Measurements from ENCODE around the gene DST.

DST gene

GRCh38 chr6:56624728-56625069 is 18.0 kb downstream of the DST start:
- no peak for DNase-seq (ENCODE audit: low read depth in 1 of 2, low spot score in 1 of 2)

DNA sequence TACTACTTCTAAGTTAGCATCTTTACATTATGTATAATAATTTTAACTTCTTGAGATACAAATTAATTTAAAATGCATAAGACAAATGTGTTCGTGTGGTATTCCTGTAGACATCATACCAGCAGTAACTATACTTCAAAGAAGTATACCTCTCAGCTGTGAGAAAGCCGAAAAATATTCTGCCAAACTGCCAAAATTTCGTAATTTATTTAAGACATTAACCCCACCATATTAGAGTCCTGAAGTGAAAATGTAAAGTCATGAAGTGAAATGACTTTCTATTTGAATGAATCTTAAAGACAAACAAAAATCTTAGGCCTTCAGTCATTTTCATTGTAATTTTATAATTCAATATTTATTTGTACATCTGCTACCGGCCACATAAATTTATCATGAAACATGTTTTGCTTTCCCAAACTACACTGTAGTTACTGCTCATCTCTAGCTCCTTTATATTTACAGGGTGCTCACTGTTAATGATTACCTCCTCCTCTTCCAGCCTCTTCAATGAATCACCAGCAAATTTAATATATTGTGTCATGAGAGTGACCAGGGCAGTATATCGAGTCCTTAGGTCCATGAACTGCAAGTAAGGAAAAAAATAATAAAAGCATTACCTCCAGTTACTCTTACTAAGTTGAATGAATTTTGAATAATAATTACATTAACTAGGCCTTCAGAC is 18.5 kb downstream of the DST start:
- DNase-seq (ENCODE audit: low read depth in 1 of 2, low spot score in 1 of 2) = no peak

DNA sequence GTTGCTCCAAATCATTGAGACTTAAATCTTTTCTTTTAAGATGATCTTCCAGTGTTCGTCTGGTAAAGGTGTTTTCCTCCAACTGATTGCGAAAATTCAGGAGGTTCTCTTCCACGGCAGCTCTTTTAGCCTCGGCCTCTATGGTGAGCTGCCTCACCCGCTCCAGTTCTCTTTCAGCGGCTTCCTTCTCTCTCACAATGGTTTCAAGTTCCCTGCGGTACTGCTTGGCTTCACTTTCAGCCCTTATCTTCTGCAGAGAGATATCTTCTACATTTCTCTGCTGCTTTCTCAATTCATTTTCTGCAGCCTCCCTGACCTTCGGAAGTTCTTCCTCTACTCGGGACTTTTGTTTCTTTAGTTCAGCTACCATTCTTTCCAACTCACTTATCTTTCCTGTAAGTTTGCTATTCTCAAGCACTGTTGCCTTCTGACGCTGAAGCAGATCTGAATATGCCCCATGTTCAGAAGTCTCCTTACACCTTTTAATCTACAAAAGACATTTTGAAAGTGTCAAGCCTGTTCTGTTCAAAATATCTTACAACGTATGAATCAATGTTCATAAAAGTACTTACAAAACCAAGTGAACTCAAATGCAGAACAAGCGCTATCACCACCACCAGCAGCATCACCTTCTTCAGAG is 22.3 kb downstream of the DST start:
- no peak for DNase-seq (ENCODE audit: low read depth in 1 of 2, low spot score in 1 of 2)

- no peak for DNase-seq (ENCODE audit: low read depth in 1 of 2, low spot score in 1 of 2)
Measured at GRCh38 chr6:56618050-56618449, 24.6 kb downstream of the DST start.

DNA sequence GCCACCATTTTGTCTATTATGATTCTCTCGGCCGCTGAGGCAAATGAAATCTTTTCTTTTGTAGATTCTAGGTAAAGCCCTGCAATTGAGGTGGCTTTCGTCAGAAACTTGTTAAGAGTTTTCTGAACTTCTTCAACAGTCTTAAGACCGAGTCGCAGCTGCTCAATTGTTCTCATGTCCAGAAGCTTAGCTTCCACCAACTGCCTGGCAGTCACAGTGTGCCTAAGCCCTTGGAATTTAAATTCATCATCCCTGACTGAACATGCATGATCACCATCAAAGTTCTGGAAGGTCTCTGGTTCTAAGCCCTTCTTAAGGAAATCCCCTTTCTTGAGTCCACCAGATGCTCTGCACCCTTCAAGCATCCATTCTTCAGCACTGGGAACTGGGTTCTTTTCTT is 25.7 kb downstream of the DST start:
- DNase-seq (ENCODE audit: low read depth in 1 of 2, low spot score in 1 of 2) = no peak

DNA sequence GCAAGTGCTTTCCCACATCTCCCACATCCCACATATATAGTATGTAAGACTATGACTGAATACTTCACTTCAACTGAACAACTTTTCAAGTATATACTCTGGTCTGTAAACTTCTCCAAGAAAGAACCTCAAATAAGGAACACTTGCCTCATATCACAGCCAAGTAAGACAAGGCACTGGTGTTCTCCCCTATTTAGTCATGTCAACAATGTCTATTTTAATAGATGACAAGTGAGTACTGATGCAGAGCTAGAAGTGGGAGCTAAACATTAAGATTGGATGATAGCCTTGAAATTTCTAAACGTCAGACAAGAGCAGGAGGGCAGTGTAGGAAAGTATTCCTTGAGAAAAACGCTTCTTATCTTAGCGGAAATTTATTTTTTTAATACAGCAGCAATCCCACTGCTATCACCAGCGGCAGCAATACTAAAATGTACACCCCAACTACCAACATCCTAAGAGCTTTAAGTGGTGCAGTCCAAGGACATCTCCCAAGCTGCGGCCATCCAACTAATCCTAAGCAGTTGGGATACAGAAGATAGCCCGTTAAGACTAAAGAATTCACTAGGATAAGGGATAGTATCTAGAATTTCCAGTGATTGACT is 29.3 kb downstream of the DST start:
- no peak for DNase-seq (ENCODE audit: low read depth in 1 of 2, low spot score in 1 of 2)

- DNase-seq (ENCODE audit: low read depth in 1 of 2, low spot score in 1 of 2) = no peak
Measured at GRCh38 chr6:56608332-56608731, 34.4 kb downstream of the DST start.

DNA sequence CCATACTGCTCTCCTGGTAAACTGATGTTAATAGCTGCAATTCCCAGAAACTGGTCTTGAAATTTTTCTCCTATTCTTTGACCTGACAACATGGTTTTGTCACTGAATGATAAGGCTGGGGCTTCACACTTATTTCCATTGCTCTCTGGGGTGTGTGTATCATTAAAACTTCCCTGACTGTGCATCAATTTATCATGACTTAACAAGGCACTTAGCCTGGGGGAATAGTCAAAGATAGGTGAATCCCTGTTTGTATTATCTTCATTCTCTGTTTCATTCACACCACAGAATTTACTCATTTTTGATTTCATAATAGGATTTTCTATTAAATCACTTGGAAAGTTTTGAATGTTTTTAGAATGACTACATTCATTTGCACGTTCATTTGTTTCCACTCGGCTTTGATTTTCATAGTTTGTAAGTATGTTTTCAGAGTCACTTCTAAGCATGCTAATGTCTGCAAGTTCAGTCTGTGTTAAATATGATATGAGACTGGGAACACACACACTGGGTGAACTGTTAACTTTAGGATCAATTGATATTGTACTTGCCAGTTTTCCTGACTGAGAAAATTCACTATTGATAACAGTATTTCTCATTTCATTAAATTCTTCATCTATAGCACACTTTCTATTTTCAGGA is 35.5 kb downstream of the DST start:
- no peak for DNase-seq (ENCODE audit: low read depth in 1 of 2, low spot score in 1 of 2)

GRCh38 chr6:56605435-56605834 is 37.3 kb downstream of the DST start:
- no peak for DNase-seq (ENCODE audit: low read depth in 1 of 2, low spot score in 1 of 2)

GRCh38 chr6:56604186-56604585 is 38.5 kb downstream of the DST start:
- DNase-seq (ENCODE audit: low read depth in 1 of 2, low spot score in 1 of 2) = no peak

GRCh38 chr6:56601390-56601789 is 41.3 kb downstream of the DST start:
- no peak for DNase-seq (ENCODE audit: low read depth in 1 of 2, low spot score in 1 of 2)

- DNase-seq (ENCODE audit: low read depth in 1 of 2, low spot score in 1 of 2) = peak in 1 of 2 donors; percentile 43
Measured at GRCh38 chr6:56595490-56596122, 47.1 kb downstream of the DST start.

DNA sequence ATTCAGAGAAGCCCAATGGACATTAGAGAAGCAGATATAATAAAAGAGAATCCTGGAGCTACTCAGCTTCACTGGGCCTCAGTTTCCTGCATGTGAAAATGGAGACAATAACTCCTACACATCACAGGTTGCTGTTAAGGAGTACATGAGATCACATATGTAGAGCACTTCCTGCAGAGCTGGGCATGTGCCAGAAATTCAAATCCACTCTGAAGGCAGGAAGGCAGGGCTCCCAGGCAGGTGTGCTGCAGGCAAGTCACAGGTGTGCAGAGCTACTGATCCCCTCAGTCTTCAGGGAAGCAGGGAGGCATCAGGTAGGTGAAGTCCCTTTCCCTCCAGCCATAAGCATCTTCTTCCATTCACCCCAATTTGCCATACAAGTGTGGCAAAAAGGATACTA is 48.0 kb downstream of the DST start:
- no peak for DNase-seq (ENCODE audit: low read depth in 1 of 2, low spot score in 1 of 2)

GRCh38 chr6:56593801-56594318 is 48.8 kb downstream of the DST start:
- DNase-seq (ENCODE audit: low read depth in 1 of 2, low spot score in 1 of 2) = peak in 1 of 2 donors; percentile 41

- DNase-seq (ENCODE audit: low read depth in 1 of 2, low spot score in 1 of 2) = no peak
Measured at GRCh38 chr6:56582236-56582635, 60.5 kb downstream of the DST start.

DNA sequence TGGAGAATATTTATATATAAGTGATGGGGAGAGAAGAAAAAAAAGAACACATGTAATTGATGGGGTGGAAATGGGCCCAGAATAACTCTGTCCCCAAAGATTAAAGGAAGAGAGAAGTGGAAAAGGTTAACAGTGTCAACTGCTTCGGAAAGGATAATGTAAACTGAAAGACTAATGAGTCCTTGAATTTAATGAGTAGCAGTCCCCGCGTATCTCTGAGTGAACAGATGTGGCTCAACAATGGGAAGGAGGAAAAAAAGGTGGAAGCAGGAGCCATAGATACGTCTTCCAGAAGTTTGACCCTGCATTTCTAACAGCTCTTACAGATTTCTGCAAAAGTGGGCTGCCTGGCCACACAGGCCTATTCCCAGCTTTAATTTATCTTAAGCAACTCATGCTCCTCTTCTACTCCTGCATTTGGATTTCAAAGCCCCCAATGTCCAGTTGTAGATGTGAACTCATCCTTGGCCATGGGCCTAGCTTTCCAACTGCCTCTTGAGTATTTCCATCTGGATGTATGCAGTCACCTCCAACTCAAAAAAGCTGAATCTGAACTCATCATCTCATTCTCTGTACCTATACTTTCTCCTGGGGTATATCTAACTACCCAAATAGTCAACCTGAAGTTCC is 61.3 kb downstream of the DST start:
- no peak for DNase-seq (ENCODE audit: low read depth in 1 of 2, low spot score in 1 of 2)

- DNase-seq (ENCODE audit: low read depth in 1 of 2, low spot score in 1 of 2) = no peak
Measured at GRCh38 chr6:56580271-56580670, 62.4 kb downstream of the DST start.

GRCh38 chr6:56579155-56579851 is 63.4 kb downstream of the DST start:
- no peak for DNase-seq (ENCODE audit: low read depth in 1 of 2, low spot score in 1 of 2)

- DNase-seq (ENCODE audit: low read depth in 1 of 2, low spot score in 1 of 2) = no peak
Measured at GRCh38 chr6:56575736-56576135, 67.0 kb downstream of the DST start.

GRCh38 chr6:56574292-56574691 is 68.4 kb downstream of the DST start:
- no peak for DNase-seq (ENCODE audit: low read depth in 1 of 2, low spot score in 1 of 2)

DNA sequence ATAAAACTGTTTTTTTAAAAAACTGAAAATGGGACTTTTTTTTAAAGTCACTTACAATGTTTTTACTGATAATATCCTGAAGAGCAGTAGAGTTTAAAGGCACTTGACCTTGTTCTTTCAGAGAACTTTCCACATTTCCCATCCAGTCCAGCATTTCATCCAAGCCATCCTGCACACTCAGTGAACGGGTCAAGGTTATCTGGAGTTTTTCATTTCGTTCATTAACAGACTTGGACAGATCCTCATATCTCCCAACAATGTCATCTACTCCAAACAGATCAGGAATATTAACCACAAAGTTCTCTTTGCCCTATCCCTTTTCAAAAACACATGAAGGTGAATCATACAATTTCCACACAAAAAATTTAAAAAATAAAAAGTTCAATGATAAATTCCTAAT is 69.1 kb downstream of the DST start:
- no peak for DNase-seq (ENCODE audit: low read depth in 1 of 2, low spot score in 1 of 2)
